GM12801 (cell line): Measurements from ENCODE around the gene DRGX.

Experiments
- TF ChIP-seq, protein P1 (sequence below): IDR thresholded peaks from one replicate; pipeline ENCODE4 v1.5.1; 2011; ENCODE audit warnings: control low read depth; ENCODE audit not compliant: insufficient read length; ENCODE audit errors: extremely low read depth

DRGX gene

DNA sequence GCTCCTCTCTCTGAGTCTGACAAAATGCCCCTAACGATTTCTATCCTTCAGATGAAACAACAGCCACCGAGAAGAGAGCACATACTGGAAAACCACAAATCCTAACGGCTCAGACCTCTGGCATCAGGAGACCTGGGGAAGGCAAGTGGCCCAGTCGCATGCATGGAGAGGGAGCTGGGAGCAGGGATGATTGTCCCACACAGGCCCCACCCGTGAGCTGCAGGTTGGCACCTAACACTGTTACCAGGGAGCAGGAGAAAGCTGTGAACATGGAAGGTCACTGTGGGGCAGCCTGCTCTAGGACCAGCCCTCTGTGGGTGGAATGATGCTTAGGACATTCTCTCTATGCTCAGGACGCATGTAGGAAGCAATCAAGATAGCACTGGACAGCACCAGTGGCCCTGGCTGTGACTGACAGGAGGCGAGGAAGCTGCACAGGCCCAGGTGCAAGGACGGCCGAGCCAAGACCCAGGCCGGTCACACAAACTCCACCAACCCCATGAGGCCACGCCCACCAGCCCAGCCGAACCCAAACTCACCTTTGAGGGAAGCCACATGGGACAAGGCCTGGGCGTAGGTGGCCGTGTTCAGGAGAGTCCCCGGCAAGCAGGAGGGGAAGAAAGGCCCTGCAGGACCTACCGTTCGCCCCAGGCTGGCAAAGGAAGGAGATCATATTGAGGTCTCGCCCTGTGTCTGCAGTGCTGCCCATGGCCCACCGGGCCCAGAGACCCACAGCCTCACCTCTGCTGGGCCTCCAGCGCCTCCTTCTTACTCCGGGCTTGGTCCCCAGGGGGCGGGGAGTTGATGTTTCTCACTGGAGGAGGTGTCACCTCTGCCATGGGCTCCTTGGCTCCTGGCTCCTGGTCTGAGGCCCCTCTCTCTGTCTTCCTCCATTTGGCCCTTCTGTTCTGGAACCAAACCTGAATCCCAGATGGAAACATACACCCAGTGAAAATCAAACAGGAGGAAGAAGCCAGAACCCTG is 9.7 kb downstream of the DRGX start:
- TF ChIP-seq, protein P1, sequence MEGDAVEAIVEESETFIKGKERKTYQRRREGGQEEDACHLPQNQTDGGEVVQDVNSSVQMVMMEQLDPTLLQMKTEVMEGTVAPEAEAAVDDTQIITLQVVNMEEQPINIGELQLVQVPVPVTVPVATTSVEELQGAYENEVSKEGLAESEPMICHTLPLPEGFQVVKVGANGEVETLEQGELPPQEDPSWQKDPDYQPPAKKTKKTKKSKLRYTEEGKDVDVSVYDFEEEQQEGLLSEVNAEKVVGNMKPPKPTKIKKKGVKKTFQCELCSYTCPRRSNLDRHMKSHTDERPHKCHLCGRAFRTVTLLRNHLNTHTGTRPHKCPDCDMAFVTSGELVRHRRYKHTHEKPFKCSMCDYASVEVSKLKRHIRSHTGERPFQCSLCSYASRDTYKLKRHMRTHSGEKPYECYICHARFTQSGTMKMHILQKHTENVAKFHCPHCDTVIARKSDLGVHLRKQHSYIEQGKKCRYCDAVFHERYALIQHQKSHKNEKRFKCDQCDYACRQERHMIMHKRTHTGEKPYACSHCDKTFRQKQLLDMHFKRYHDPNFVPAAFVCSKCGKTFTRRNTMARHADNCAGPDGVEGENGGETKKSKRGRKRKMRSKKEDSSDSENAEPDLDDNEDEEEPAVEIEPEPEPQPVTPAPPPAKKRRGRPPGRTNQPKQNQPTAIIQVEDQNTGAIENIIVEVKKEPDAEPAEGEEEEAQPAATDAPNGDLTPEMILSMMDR, result no peak

- TF ChIP-seq, protein P1, result no peak
Measured at GRCh38 chr10:49384268-49384953, 11.5 kb downstream of the DRGX start.

GRCh38 chr10:49383853-49384252 is 12.0 kb downstream of the DRGX start:
- TF ChIP-seq, protein P1, result no peak

DNA sequence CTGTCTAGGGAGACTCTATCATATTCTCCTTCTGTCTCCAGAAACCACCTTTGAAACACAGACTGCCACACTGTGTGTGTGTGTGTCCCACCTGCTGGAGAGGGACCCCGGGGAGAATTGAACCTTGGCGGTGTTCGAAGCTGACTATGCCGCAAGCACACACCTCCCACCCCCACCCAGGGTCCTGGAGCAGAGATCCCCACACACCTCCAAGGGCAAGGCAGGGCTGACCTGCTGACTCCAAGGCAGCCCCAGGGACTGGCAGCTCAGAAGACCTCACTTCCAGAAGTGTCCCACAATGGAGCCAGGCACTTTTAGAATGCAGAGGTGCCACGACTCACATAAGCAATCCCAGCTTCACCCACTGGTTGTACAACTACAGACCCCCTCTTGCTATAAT is 13.1 kb downstream of the DRGX start:
- TF ChIP-seq, protein P1, result no peak

GRCh38 chr10:49382226-49382625 is 13.7 kb downstream of the DRGX start:
- TF ChIP-seq, protein P1, result no peak

- TF ChIP-seq, protein P1, result no peak
Measured at GRCh38 chr10:49381111-49381900, 14.6 kb downstream of the DRGX start.
